Ramos (cell line): ENCODE data around the gene USP4.
"Not testable (repeated sequence)": the region's sequence is repeated elsewhere in the genome, so short reads cannot be mapped to it uniquely, and the experiment has no call there.

Experiments
- in situ Hi-C: fragments of 300-500 bp; cut with MboI; formaldehyde crosslinking; loops from one replicate; pipeline ENCODE4 v1.14.3; 2022; ENCODE audit warnings: low sequenced_read_pairs; ENCODE audit not compliant: unreplicated experiment

Gene USP4

DNA sequence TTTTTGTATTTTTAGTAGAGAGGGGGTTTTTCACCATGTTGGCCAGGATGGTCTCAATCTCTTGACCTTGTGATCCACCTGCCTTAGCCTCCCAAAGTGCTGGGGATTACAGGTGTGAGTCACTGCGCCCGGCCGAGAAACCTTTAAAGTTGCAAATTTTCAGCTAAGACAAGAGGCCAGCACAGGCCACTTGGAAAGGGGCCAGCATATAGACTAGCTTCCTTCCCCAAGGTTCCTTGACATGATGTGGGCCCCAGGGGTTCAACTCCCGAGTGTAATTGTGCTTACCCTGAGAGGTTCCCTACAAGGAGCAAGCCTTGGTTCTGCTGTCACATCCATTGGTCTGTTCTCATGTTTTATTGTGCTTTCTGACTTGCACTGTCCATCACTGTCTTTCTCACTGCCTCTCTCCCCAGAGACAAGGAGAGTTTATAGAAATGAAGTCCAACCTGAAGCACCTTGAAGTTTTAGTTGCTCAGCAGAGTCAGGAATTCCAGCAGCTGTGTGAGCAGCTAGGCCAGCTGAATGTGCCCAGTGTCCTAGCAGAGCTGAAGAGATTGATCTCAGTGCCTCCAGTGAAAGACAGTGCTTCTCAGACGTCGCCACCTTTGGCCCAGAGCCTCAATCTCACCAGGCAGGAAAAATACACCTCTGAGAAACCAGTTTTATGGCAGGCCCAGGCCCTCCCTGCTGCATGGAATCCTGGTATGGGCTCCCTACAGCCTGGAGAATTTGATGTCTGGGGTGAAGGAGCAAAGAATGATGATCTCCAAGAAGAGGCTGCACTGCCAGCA, 83.9 kb downstream of the USP4 start:
- in situ Hi-C loops: no loop called here

DNA sequence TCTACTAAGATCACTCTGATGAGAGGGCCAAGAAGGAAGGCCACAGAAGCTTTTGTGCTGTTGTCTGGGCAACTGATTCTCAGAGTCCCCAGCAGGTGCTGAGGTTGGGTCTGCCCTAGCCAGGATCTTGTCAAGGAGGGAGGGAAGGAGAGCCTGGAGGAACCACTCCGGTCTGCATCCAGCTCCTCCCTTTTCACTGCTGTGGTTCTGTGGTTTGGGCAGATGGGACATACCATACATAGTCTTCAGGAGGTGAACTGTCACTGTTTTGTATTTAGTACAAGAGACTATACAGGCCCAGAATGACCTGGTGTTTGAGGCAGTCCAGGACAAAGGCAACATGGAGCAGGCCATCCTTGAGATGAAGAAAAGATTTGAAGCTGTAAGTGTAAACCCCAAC, 84.7 kb downstream of the USP4 start:
- in situ Hi-C loops: no loop called here

GRCh38 chr3:49253512-49253911, 86.3 kb downstream of the USP4 start:
- in situ Hi-C loops: no loop called here

GRCh38 chr3:49248840-49249227, 91.0 kb downstream of the USP4 start:
- in situ Hi-C loops: no loop called here

DNA sequence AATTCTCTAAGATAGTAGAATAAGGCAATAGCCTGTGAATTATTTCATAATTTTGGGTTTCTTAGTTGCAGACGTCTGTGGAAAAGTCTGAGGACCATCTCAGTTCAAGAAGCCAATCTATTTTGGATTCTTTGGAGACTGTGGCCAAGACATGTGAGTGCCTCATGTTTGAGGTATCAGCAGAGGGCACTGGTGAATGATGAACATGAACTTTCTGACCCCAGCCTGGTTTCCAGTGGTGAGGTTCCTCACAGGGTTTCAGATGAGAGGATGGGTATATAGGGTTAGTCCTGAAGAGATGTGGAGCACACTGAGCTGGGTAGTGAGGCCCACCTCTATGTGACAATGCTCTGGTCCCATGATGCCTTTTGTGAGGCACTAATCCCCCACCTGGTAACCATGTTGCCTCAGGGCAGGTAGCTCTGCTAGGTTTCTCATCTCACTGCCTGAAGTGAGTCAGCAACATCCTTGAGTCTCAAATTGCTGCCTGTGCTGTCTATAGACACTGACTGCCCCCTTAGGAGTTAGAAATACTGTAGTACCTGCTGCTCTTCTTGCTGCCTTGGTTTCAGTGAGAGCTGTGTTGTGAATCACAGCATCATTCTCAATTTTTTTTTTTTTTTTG, 95.2 kb downstream of the USP4 start:
- in situ Hi-C loops: no loop called here

DNA sequence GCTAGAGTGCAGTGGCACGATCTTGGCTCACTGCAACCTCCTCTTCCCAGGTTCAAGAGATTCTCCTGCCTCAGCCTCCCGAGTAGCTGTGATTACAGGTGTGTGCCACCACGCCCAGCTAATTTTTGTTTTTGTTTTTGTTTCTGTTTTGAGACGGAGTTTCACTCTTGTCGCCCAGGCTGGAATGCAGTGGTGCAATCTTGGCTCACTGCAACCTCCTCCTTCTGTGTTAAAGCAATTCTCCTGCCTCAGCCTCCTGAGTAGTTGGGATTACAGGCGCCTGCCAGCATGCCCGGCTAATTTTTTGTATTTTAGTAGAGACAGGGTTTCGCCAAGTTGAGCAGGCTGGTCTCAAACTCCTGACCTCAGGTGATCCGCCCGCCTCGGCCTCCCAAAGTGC, 99.8 kb downstream of the USP4 start:
- in situ Hi-C loops: not testable (repeated sequence)

DNA sequence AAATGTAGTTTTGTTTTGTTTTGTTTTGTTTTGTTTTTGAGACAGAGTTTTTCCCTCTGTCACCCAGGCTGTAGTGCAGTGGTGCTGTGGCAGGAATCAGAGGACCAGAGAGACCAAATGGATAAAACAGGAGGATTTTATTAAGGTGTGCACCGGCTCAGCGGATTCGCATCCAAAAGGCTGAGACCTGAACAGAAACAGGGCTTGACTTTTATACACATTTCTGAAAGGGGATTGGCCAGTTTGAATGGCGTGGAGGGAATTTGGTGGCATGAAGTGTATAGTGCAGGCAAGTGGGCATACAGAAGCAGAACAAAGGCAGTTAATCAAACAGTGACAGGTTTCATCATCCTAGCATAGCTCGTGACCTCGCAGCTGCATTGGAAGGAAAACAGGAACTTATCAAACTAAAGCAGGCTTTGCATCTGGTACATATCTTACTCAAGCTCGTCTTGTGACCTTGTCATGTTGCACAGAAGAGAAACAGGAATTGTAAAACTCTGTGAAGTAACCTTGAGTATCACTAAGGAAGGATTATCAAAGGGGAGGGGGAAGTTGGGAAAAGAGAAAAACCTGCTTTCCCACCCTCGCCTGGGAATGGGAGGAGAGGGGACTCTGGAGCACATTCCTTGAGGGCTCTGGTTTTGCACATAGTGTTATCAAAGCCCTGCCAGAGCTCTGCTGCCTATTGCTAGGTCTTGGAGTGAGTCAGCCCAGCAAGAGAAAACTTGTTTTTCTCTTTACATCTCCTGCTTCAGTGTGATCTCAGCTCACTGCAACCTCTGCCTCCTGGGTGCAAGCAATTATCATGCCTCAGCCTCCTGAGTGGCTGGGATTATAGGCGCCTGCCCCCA, 101.4 kb downstream of the USP4 start:
- in situ Hi-C loops: no loop called here

DNA sequence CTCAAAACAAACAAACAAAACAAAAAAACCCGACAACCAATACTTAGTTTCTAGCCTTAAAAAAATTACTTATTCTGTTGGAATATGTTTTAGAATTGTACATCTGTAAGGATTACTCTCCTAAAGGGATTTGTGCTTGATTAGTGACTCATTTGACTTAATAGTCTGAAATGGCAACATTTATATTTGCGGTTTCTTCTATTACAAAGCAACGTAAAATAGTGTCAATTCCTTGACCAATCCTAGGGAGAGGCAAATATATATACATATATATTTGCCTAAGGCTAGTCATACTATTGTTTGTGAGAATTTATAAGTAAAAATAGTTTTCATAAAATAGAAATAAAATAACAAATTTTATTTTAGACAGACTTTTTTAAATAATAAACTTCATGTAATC, 102.5 kb downstream of the USP4 start:
- in situ Hi-C loops: no loop called here

GRCh38 chr3:49236226-49236625, 103.6 kb downstream of the USP4 start:
- in situ Hi-C loops: no loop called here

DNA sequence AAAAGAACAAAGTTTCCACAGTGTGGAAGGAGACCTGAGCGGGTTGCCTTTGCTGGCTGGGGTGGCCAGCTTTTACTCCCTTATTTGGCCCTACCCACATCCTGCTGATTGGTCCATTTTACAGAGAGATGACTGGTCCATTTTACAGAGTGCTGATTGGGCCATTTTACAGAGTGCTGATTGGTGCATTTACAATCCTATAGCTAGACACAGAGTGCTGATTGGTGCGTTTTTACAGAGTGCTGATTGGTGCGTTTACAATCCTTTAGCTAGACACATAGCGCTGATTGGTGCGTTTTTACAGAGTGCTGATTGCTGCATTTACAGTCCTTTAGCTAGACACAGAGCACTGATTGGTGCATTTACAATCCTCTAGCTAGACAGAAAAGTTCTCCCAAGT, 111.0 kb downstream of the USP4 start:
- in situ Hi-C loops: not testable (repeated sequence)
